Activated T-cell treated with anti-CD3 and anti-CD28 coated beads, Interleukin-2, amount 50 U/mL, for 1 hour (primary cell): ENCODE data around the gene MSH2.
"Not testable (repeated sequence)": the region's sequence is repeated elsewhere in the genome, so short reads cannot be mapped to it uniquely, and the experiment has no call there.

Experiments used
- DNase-seq: peaks from one replicate; pipeline ENCODE4 v3.0.0-alpha.2; 2020

The MSH2 gene

GRCh38 chr2:47485751-47486300 is 82.9 kb downstream of the MSH2 start:
- DNase-seq = no peak

DNA sequence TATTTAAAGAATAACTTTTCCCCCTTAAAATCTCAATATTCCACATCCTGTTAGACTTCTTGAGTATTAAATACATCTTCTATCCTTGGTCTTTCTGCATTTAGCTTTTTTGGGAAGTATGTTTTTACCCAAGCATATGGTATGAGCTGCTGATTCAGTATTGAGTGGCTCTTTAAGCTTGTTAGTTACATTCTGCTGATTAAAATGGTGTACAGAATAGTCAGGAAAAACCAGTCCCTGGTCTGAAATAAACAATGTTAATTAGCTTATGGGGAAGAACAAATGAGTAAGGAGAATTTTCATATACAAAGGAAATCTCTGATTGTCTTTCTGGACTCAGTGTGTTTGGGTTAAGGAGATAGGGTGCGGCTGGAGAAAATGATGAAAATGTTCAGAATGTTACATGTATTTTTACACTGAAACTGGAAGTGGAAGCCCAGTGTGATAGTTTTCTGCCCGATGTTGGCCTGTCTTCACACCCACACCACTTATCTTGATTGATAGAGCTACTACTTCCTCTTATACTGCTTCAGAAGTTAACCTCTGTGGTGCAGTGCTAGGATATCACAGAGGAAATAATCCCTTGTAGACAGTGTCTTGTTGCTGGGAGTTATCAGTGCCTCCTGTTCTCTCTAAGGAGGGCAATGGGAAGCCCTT is 84.0 kb downstream of the MSH2 start:
- no peak for DNase-seq

DNA sequence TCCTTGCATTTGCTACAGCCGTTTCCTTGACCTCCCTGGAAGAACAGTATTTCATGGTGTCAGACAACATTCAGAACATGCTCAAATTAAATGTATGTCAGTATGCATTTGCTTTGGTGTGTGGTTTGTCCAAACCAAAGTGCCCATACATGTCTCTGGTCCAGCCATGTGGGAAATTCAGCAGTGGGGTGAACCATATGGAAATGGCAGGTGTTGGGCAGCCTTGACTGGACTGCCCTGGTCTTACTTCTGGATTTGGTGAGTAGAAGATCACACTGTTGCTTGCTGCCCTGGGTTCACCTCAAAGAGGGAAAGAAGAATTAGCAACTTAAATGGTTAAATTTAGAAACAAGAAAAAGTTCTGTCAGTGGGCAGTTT is 84.5 kb downstream of the MSH2 start:
- no peak for DNase-seq

DNA sequence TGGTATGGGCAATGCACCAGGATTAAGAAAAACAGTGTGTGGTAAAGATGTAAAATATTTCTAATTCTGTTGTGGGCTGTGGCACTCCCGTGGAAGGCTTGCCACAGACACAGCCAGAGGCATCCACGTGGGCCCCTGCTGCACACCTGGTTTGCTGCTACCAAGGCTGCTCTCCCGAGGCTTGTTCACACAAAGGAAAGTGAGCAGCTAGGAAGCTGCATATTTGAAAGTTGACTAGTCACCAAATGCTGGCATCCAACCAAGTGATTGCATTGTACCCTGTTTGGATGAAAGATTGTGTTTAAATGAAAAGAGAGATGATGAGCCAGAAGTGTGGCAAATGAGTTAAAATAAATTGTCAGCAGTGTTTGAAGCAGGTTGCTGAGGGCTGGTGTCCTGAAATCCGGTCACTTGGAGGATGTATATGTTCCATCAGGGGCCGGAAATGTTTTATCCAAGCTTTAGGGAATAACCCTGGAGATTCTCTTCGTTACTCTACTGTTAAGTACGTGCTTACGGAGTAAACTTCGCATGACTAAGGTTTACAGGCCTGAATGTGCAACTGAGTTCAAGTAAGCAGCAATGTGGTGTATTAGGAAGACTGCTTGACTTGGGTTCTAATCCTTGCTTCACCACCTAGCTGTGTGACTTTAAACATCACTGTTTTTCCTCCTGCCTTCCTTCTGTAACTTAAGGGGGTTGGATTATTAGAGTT is 86.1 kb downstream of the MSH2 start:
- no peak for DNase-seq

DNA sequence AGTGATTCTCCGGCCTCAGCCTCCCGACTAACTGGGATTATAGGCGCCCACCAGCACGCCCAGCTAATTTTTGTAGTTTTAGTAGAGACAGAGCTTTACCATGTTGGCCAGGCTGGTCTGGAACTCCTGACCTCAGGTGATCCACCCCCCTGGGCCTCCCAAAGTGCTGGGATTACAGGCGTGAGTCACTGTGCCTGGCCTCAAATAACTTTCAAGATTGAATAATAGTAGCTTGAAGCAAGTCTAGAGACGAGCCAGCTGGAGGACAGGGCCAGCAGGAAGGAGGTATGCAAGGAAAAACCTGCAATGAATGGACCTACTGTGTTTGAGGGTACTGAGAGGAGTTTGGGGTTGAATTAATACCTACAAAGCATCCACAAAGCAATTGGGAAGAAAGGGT is 87.5 kb downstream of the MSH2 start:
- DNase-seq = no peak

DNA sequence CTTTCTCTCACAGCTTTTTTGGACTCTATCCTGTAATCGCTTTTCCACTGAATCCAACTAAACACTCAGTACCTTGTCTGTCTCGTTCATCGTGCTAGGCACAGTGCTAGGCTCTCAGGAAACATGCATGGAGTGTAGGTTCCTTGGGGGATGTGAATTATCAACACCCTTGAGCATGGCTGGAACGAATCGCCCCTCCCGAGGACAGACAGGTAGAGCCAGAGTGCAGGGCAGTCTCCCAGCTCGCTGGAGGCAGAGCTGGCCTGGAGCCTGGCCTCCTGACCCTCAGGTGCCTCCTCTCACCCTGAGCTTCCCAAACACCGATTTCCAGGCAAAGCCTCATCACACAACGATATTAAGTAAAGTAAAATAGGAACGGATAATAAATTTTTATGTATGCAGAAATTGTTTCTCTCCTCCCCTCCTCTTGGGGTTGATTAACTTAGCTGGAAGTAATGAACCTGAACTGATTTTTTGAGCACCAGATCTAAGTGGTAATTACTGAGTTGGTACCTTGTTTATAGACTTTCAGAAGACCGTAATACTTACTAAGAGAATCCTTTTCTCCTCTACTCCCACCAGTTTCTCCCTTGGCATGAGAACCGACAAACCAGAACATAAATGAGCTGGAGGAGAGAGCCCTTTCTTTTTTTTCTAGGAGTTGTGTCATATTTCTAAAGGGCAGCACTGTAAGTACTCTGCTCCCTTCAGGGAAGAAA is 90.5 kb downstream of the MSH2 start:
- no peak for DNase-seq

DNA sequence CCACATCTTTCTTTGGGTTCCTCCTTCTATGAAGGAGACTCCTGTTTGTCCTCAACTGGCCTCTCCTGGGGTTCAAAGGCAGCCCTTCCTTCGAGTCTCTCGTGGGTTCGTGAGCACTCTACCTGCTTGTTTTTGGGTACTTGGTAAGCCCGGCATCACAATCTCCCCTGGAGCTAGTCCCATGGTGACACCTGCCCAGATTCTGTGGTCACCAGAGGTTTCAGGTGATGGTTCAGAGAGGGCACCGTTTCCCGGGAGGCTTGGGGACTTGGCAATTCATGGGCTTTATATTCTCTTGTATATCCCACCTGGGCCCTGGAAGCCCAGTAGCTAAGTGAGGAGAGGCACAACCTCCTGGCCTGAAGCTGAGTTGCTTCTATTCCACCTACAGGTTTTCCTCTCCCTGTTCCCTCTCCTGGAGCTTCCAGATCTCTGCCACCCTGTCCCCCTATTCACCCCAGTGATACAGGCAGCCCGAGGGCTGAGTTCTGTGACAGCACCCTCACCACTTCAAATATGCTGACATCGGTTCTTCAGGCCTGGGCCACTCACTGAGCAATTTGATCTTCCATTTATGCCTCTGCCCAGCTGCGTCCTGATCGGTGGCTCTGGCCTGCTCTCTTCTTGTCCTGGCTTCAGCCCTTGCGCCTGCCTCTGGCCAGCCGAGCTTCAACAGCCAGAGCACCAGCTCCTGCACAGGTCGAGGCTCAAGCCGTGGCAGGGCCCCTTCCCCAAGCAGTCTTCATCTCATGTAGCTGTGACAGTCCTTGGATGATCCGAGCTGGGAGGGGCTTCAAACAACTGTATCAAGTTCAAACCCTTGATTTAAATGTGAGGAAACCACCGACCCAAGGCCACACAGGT is 91.5 kb downstream of the MSH2 start:
- no peak for DNase-seq

DNA sequence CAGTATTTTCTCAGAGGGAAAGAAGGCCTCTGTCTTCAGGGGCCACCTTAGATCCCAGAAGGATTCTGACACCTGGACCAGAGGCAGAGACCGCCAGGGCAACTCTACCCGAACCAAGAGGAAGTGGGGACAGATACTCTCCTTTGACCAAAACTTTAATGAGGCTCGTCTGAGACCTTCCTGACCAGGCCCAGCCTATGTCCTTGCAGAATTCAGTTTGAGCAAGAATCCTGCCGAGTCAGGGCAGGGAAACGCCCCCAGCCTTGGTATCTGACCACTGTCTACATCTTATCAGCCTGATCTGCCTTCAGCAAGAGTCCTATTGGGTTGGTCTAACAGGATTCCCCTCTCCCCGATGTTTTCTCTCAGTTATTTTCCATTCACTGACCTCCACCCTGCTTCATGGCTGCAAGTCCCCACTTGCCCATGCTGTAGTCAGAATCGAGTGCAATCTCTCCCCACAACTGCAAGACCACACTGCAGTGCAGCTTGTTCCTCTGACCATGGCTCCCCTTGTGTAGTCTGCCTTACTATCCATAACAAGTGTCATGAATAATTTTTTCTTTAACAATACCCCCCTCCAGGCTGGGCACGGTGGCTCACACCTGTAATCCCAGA is 95.0 kb downstream of the MSH2 start:
- DNase-seq = no peak

DNA sequence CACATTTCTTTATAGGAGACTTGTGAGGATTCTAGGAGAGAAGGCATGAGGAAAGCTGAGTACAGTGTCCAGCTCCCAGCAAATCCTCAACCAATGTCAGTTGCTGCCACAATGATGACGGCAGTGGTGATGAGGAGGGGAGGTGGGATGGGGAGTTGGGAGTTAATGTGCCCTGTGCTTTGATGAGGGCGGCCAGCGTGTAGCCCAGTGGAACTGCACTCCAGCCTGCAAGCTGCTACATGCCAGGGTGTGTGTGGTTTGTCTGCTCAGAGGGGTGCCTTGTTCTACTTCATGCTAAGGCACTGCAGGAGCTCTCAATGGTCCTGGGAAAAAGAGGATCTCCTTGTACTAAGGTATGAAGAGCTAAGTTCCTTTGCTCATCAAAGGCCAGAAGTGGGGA is 96.1 kb downstream of the MSH2 start:
- no peak for DNase-seq

GRCh38 chr2:47499621-47500309 is 96.8 kb downstream of the MSH2 start:
- no peak for DNase-seq

- no peak for DNase-seq
Measured at GRCh38 chr2:47501374-47502200, 98.6 kb downstream of the MSH2 start.

GRCh38 chr2:47502498-47502897 is 99.5 kb downstream of the MSH2 start:
- not testable (repeated sequence) for DNase-seq

GRCh38 chr2:47503481-47504070 is 100.6 kb downstream of the MSH2 start:
- DNase-seq = no peak

GRCh38 chr2:47504174-47504810 is 101.3 kb downstream of the MSH2 start:
- DNase-seq = no peak

DNA sequence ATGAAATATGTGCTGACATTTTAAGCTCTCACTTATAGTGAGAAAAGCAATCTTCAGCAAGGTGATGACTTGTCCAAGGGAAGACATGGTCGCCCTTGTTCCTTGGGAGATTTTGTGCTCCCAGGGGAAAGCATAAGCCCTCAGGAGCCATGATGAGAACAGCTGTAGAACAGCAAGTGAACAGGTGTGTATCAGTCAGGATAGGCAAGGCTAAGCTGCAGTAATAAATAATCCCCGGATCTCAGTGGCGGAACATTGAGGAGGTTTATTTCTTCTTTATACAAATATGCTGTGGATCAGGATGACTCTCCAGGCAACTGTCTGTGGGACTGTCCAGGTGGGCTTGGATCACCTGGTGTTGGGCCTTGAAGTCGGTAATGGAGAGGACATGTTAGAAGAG is 103.1 kb downstream of the MSH2 start:
- no peak for DNase-seq

DNA sequence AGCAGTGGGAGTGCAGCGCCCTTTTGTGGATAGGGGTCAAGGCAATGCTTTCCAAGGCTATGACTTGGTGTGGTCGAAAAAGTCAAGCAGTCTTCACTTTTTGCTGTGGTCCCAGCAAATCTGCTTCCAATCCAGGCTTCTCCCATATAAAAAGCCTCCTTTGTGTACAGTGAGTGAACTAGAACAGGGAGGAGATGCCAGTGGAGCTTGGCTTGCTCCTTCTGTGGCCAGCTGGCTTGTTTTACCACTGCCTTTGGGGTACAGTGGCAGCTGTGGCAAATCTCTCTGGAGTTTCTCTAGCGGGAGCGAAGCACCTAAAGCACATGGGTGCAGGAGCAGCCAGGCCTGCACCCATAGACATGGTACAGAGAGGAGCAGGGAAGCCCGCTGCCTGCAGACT is 103.5 kb downstream of the MSH2 start:
- no peak for DNase-seq

GRCh38 chr2:47508080-47508479 is 105.1 kb downstream of the MSH2 start:
- no peak for DNase-seq

GRCh38 chr2:47508641-47509040 is 105.7 kb downstream of the MSH2 start:
- no peak for DNase-seq

- no peak for DNase-seq
Measured at GRCh38 chr2:47509250-47509649, 106.3 kb downstream of the MSH2 start.

DNA sequence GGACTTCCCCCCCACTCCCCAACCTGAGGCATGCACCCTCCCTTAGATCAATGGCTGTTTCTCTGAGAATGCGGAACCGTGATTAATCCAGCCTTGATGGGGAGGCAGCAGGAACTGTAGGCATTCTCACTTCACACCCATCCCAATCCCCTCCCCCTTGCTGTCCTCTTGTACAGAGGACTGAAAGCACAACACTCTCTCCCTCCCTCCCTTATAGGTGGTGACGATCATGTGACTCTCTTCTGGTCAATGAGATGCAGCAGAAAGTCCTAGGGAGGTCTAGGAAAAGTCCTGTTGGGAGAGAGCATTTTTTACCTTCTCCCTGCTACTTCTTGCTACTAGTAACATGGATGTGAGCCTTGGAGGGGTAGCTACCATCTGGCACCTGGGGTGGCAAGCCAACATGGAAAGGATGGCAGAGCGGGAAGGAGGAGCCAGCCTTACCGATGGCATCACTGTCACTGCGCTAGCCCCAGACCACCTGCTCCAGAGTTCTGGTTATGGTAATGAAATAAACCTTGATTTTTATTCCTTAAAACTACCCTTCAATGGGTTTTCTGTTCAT is 106.9 kb downstream of the MSH2 start:
- DNase-seq = no peak
